ENCODE measurements around the gene GID8.

The GID8 gene

GRCh38 chr20:62923669-62924441 lies 14.1 kb upstream of the GID8 start:
- H3K27me3 Mint-ChIP-seq, result no peaks in the 10 kb centered on the region
- H3K4me3 Mint-ChIP-seq, result peak overlapping the region; percentile 87
- peaks cover 14% of the 10 kb centered on the region for H3K36me3 Mint-ChIP-seq (ENCODE audit: low read depth)
- no peak for DNase-seq
- peak overlapping the region; percentile 86 for H3K27ac Mint-ChIP-seq
- H3K9me3 Mint-ChIP-seq, result no peaks in the 10 kb centered on the region
- H3K4me1 Mint-ChIP-seq, result peaks cover 80% of the 10 kb centered on the region
- no peak for ATAC-seq

GRCh38 chr20:62924442-62925075 lies 13.4 kb upstream of the GID8 start:
- H3K4me1 Mint-ChIP-seq, result peaks cover 75% of the 10 kb centered on the region
- peak overlapping the region; percentile 87 for H3K4me3 Mint-ChIP-seq

GRCh38 chr20:62925076-62925419 lies 12.9 kb upstream of the GID8 start:
- peak overlapping the region; percentile 87 for H3K4me3 Mint-ChIP-seq
- H3K36me3 Mint-ChIP-seq (ENCODE audit: low read depth), result peaks cover 14% of the 10 kb centered on the region
- H3K27ac Mint-ChIP-seq, result peak overlapping the region; percentile 86
- H3K27me3 Mint-ChIP-seq, result no peaks in the 10 kb centered on the region
- H3K9me3 Mint-ChIP-seq, result no peaks in the 10 kb centered on the region
- ATAC-seq (no peak), DNase-seq (no peak)
- peaks cover 75% of the 10 kb centered on the region for H3K4me1 Mint-ChIP-seq

More at GRCh38 chr20:62924442-62925075, 13.4 kb upstream of the GID8 start:
- Mint-ChIP-seq H3K9me3 (no peaks in the 10 kb centered on the region), H3K27ac (peak overlapping the region; percentile 86), H3K27me3 (no peaks in the 10 kb centered on the region), H3K36me3 (ENCODE audit: low read depth) (peaks cover 14% of the 10 kb centered on the region)
- ATAC-seq (no peak), DNase-seq (no peak)

- Mint-ChIP-seq H3K36me3 (ENCODE audit: low read depth) (peaks cover 14% of the 10 kb centered on the region), H3K27ac (peak overlapping the region; percentile 86), H3K27me3 (no peaks in the 10 kb centered on the region), H3K9me3 (no peaks in the 10 kb centered on the region), H3K4me1 (peaks cover 75% of the 10 kb centered on the region), H3K4me3 (peak overlapping the region; percentile 87)
- ATAC-seq (no peak), DNase-seq (peak; percentile 57)
Observed at GRCh38 chr20:62925420-62926228, 12.3 kb upstream of the GID8 start.

GRCh38 chr20:62926229-62927127 lies 11.5 kb upstream of the GID8 start, which contains the start of gene DIDO1:
TSS of gene DIDO1 (minus strand) at chr20:62926505.
- H3K4me3 Mint-ChIP-seq, result peak within 1 kb of the TSS; percentile 87
- peaks cover 76% of the 10 kb centered on the region for H3K4me1 Mint-ChIP-seq
- no peaks in the 10 kb centered on the region for H3K27me3 Mint-ChIP-seq
- ATAC-seq (peak; percentile 79), DNase-seq (peak; percentile 93)
- peak within 1 kb of the TSS; percentile 86 for H3K27ac Mint-ChIP-seq
- peaks cover 14% of the 10 kb centered on the region for H3K36me3 Mint-ChIP-seq (ENCODE audit: low read depth)
- no peaks in the 10 kb centered on the region for H3K9me3 Mint-ChIP-seq

- H3K36me3 Mint-ChIP-seq (ENCODE audit: low read depth), result peaks cover 14% of the 10 kb centered on the region
- H3K4me1 Mint-ChIP-seq, result peaks cover 78% of the 10 kb centered on the region
- H3K27ac Mint-ChIP-seq, result peak overlapping the region; percentile 83
Observed at GRCh38 chr20:62927128-62927705, 10.7 kb upstream of the GID8 start.

GRCh38 chr20:62928246-62928939 lies 9.6 kb upstream of the GID8 start:
- H3K4me1 Mint-ChIP-seq, result peaks cover 74% of the 10 kb centered on the region
- H3K4me3 Mint-ChIP-seq, result peak overlapping the region; percentile 83
- DNase-seq (no peak), ATAC-seq (no peak)
- no peaks in the 10 kb centered on the region for H3K27me3 Mint-ChIP-seq
- peaks cover 19% of the 10 kb centered on the region for H3K36me3 Mint-ChIP-seq (ENCODE audit: low read depth)
- peak overlapping the region; percentile 74 for H3K27ac Mint-ChIP-seq
- H3K9me3 Mint-ChIP-seq, result no peaks in the 10 kb centered on the region

More at GRCh38 chr20:62927128-62927705, 10.7 kb upstream of the GID8 start:
- DNase-seq, result no peak
- Mint-ChIP-seq H3K27me3 (no peaks in the 10 kb centered on the region), H3K4me3 (peak overlapping the region; percentile 83), H3K9me3 (no peaks in the 10 kb centered on the region)
- no peak for ATAC-seq

- Mint-ChIP-seq H3K4me3 (peak overlapping the region; percentile 83), H3K36me3 (ENCODE audit: low read depth) (peaks cover 17% of the 10 kb centered on the region), H3K27ac (peak overlapping the region; percentile 74), H3K9me3 (no peaks in the 10 kb centered on the region), H3K27me3 (no peaks in the 10 kb centered on the region), H3K4me1 (peaks cover 69% of the 10 kb centered on the region)
- ATAC-seq (peak; percentile 37), DNase-seq (peak; percentile 63)
Observed at GRCh38 chr20:62929051-62929538, 8.9 kb upstream of the GID8 start.

- no peak overlapping the region for H3K4me3 Mint-ChIP-seq
- H3K27ac Mint-ChIP-seq, result peak overlapping the region; percentile 74
- peaks cover 13% of the 10 kb centered on the region for H3K36me3 Mint-ChIP-seq (ENCODE audit: low read depth)
- no peak for ATAC-seq
- DNase-seq, result no peak
- H3K4me1 Mint-ChIP-seq, result peaks cover 57% of the 10 kb centered on the region
- H3K9me3 Mint-ChIP-seq, result no peaks in the 10 kb centered on the region
- no peaks in the 10 kb centered on the region for H3K27me3 Mint-ChIP-seq
Observed at GRCh38 chr20:62931464-62931863, 6.5 kb upstream of the GID8 start.

GRCh38 chr20:62933966-62934365 lies 4.0 kb upstream of the GID8 start:
- no peaks in the 10 kb centered on the region for H3K27me3 Mint-ChIP-seq
- no peak overlapping the region for H3K27ac Mint-ChIP-seq
- H3K4me1 Mint-ChIP-seq, result peaks cover 48% of the 10 kb centered on the region
- no peak for ATAC-seq
- no peak overlapping the region for H3K4me3 Mint-ChIP-seq
- DNase-seq, result no peak
- peaks cover 17% of the 10 kb centered on the region for H3K36me3 Mint-ChIP-seq (ENCODE audit: low read depth)
- H3K9me3 Mint-ChIP-seq, result no peaks in the 10 kb centered on the region

GRCh38 chr20:62935204-62935967 lies 2.6 kb upstream of the GID8 start:
- H3K9me3 Mint-ChIP-seq, result no peaks in the 10 kb centered on the region
- H3K4me1 Mint-ChIP-seq, result peaks cover 49% of the 10 kb centered on the region
- no peak overlapping the region for H3K27ac Mint-ChIP-seq
- no peaks in the 10 kb centered on the region for H3K27me3 Mint-ChIP-seq
- H3K4me3 Mint-ChIP-seq, result no peak overlapping the region
- ATAC-seq (no peak), DNase-seq (no peak)
- H3K36me3 Mint-ChIP-seq (ENCODE audit: low read depth), result peaks cover 24% of the 10 kb centered on the region

GRCh38 chr20:62935968-62936585 lies 1.9 kb upstream of the GID8 start:
- Mint-ChIP-seq H3K27me3 (no peaks in the 10 kb centered on the region), H3K9me3 (no peaks in the 10 kb centered on the region), H3K27ac (no peak overlapping the region), H3K36me3 (ENCODE audit: low read depth) (peaks cover 27% of the 10 kb centered on the region), H3K4me1 (peaks cover 49% of the 10 kb centered on the region), H3K4me3 (no peak overlapping the region)
- no peak for ATAC-seq
- DNase-seq, result no peak

All from activated naive CD8-positive, alpha-beta T cell treated with anti-CD3 and anti-CD28 coated beads, Interleukin-2, amount 50 U/mL, for 24 hours (primary cell).